MM.1S (cell line): ENCODE data around the gene ABCC12.

Experiments
- CTCF ChIP-seq: fragments of 300-600 bp; sonication (generic); IDR thresholded peaks from 2 replicates; pipeline ENCODE4 v1.5.1; 2016; ENCODE audit warnings: antibody characterized with exemption, low read length, mixed read lengths
- EZH2 ChIP-seq: fragments of 300-600 bp; sonication (generic); optimal IDR thresholded peaks from 2 replicates; pipeline ENCODE3; 2017; ENCODE audit warnings: low read depth, mild to moderate bottlenecking, antibody characterized with exemption, low read length, mixed read lengths
- EZH2phosphoT487 ChIP-seq: fragments of 300-600 bp; sonication (generic); IDR thresholded peaks from 2 replicates; pipeline ENCODE4 v1.6.1; 2018; ENCODE audit warnings: antibody characterized with exemption, low read length

DNA sequence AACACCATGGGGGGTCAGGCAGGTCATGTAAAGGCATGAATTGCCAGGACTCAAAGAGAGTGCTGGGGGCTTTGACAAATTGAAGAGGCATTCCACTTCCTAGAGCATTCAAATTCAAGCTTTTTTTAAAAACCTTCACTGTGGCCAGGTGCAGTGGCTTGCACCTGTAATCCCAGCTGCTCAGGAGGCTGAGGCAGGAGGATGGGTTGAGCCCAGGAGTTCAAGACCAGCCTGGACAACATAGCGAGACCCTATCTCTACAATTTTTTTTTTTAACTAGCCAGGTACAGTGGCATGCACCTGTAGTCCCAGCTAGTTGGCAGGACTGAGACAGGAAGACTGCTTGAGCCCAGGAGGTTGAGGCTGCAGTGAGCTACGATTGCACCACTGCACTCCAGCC lies 17.2 kb downstream of the ABCC12 start:
- TF ChIP-seq CTCF (no peak), EZH2phosphoT487 (no peak), EZH2 (no peak)
